Measurements from ENCODE around the gene STPG1. TPM values are rescaled to one million over a fixed set of nuclear protein-coding genes. Genes with fewer than 3 reads are reported as not detected.

Gene STPG1
- total RNA-seq, 2 donors from 2014 or later: 2.0 to 3.6 TPM

DNA sequence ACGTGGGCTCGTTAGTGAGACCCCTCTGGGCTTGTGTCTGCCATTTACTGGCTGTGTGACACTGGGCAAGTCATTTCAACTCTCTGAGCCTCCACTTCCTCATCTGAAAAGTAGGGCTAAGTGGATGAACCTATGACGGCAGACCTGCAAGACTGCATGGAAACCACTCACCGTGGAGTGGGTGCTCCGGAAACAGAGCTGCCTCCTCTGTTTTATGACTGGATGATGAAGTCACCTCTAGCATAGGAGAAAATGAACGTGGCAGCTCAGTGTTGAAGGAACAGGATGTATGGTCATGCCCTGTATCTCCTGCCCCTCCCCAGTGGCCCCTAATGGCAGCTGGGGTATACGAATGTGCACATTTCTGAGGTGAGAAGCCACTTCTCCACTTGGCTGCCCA lies 40.5 kb downstream of the STPG1 start:
- Histone ChIP-seq H3K36me3 (no peaks in the 10 kb centered on the region), H3K4me1 (no peaks in the 10 kb centered on the region), H3K27ac (no peak overlapping the region), H3K27me3 (no peaks in the 10 kb centered on the region), H3K4me3 (no peak overlapping the region), H3K9me3 (no peaks in the 10 kb centered on the region)
- no peak for DNase-seq (ENCODE audit: low spot score)
- TF ChIP-seq, protein P1, sequence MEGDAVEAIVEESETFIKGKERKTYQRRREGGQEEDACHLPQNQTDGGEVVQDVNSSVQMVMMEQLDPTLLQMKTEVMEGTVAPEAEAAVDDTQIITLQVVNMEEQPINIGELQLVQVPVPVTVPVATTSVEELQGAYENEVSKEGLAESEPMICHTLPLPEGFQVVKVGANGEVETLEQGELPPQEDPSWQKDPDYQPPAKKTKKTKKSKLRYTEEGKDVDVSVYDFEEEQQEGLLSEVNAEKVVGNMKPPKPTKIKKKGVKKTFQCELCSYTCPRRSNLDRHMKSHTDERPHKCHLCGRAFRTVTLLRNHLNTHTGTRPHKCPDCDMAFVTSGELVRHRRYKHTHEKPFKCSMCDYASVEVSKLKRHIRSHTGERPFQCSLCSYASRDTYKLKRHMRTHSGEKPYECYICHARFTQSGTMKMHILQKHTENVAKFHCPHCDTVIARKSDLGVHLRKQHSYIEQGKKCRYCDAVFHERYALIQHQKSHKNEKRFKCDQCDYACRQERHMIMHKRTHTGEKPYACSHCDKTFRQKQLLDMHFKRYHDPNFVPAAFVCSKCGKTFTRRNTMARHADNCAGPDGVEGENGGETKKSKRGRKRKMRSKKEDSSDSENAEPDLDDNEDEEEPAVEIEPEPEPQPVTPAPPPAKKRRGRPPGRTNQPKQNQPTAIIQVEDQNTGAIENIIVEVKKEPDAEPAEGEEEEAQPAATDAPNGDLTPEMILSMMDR (IDR thresholded peaks at IDR 0.05): no peak

DNA sequence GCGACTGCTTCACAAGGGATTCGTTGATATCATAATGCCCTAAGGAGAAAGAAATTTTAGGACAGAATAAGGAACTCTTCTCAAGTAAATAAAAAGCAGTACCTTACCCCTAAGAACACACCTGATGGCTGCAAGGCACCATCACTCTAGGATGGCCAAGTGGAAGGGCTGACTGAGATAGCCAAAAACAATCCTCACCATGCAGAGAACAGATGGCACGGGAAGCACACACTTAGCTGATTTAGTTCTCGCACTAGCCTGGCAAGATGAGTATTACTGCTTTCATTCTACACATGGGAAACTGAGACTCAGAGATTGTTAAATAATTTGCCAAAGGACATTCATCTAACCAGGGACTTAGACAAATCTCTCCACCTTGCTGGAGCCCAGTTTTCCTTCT lies 43.8 kb downstream of the STPG1 start:
- H3K27me3 ChIP-seq: no peaks in the 10 kb centered on the region
- H3K27ac ChIP-seq: no peak overlapping the region
- TF ChIP-seq, protein P1 (IDR thresholded peaks at IDR 0.05): no peak
- no peaks in the 10 kb centered on the region for H3K36me3 ChIP-seq
- H3K4me3 ChIP-seq: no peak overlapping the region
- no peaks in the 10 kb centered on the region for H3K9me3 ChIP-seq
- no peaks in the 10 kb centered on the region for H3K4me1 ChIP-seq
- no peak for DNase-seq (ENCODE audit: low spot score)

DNA sequence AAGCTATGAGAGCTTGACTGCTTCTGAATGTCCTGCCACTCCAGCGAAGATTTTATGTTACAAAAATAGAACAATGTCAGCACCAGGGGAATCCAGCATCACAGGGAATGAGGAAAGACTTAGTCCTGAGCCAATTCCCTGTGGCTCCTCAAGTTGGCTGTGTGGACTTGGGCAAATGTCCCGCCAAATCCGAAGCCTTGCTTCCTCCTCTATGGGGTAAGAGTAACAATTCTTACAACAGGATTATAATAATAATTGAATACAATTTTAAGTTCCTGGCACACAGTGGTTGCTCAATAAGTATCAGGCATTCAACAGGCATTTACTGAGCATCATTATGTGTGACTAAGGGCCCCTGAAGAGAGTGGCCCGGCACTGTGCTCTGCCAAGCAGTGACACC lies 44.4 kb downstream of the STPG1 start:
- TF ChIP-seq, protein P1 (IDR thresholded peaks at IDR 0.05): no peak
- Histone ChIP-seq H3K27me3 (no peaks in the 10 kb centered on the region), H3K27ac (no peak overlapping the region), H3K4me1 (no peaks in the 10 kb centered on the region), H3K36me3 (no peaks in the 10 kb centered on the region), H3K4me3 (no peak overlapping the region), H3K9me3 (no peaks in the 10 kb centered on the region)
- peak; percentile 75 for DNase-seq (ENCODE audit: low spot score)

DNA sequence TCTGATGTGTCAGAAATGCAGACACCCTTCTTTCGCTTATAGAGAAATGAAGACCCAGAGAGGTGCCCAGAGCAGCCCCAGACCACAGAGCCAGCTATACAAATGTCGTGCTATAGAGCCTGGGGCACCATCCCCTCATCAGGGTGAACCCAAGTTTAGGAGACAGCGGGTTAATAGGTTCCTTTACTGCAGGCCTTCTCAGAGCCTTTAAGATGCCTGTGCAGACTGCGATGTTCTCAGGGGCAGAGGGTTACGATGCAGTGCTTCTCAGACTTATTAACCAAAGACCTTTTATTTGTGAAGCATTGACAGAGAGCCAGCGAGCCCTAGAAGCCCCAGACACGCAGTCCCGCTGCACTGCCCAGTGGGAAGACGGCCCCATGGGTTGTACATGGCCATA lies 46.9 kb downstream of the STPG1 start:
- H3K4me1 ChIP-seq: peaks cover 0 to 9% of the 10 kb centered on the region in 2 donors
- TF ChIP-seq, protein P1 (IDR thresholded peaks at IDR 0.05): no peak
- H3K4me3 ChIP-seq: no peak overlapping the region
- no peak overlapping the region for H3K27ac ChIP-seq
- DNase-seq (ENCODE audit: low spot score): no peak
- H3K9me3 ChIP-seq: no peaks in the 10 kb centered on the region
- H3K36me3 ChIP-seq: no peaks in the 10 kb centered on the region
- no peaks in the 10 kb centered on the region for H3K27me3 ChIP-seq

DNA sequence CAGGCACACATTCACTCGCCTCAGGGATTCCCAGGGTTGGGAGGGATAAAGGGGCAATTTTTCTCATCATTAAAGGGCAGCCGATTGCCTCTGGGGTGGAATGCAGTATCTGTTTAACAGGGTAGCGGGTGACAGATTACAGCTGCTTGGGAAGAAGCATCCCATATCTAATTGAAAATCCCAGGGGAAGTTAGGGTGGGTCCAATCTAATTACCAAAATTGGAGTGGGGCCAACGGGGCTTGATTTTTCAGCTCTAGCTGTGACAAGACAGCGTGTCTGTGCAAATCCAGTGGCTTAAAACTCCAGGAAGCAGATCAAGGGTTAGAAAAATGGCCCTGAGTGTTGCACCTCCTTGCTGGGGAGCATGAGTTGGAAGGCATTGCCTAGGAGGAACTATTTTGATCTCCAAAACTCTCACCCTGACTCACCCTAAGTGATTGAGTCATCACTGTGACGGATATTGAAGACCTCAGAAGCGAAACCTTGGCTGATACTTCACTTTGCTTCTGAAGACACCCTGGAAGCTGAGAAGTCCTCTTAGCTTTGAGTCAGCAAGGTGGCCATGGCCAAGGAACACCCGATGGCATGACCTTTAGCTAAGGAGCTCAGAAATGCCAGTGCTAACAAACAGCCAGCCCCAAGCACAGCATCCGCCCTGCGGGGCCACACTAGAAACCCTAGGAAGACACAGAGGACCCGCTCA lies 48.5 kb downstream of the STPG1 start:
- Histone ChIP-seq H3K27me3 (no peaks in the 10 kb centered on the region), H3K4me1 (peaks cover 0 to 9% of the 10 kb centered on the region in 2 donors), H3K36me3 (no peaks in the 10 kb centered on the region), H3K4me3 (no peak overlapping the region), H3K27ac (no peak overlapping the region), H3K9me3 (no peaks in the 10 kb centered on the region)
- TF ChIP-seq, protein P1 (IDR thresholded peaks at IDR 0.05): no peak
- peak; percentile 60 for DNase-seq (ENCODE audit: low spot score)

DNA sequence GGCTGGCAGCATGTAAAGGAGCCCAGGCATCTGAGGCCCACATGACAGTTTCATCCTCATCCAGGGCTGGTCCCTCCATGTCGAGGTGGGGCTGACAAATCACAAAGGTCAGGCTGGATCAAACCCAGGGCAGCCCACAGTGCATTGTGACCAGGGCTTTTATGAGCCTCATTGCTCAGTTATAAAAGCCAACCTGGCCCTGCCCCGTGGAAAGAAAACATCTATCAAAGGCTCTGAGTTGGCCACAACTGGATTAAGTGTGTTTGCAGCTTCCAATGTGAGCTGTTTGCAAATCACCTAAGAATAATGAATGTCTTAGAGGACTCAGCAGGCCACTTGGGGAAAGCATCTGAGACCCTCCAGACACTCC lies 49.0 kb downstream of the STPG1 start:
- H3K4me1 ChIP-seq: peaks cover 0 to 9% of the 10 kb centered on the region in 2 donors
- no peak for DNase-seq (ENCODE audit: low spot score)
- no peaks in the 10 kb centered on the region for H3K36me3 ChIP-seq
- no peaks in the 10 kb centered on the region for H3K27me3 ChIP-seq
- H3K9me3 ChIP-seq: no peaks in the 10 kb centered on the region
- no peak overlapping the region for H3K4me3 ChIP-seq
- TF ChIP-seq, protein P1 (IDR thresholded peaks at IDR 0.05): no peak
- no peak overlapping the region for H3K27ac ChIP-seq

Measured in right atrium auricular region (tissue), 2 donors.